Measurements from ENCODE around the gene ZCCHC10. TPM values are rescaled to one million over a fixed set of nuclear protein-coding genes. Genes with fewer than 3 reads are reported as not detected.
A peak's percentile ranks its signal among the peaks of the same experiment; 100 is the strongest.

The ZCCHC10 gene
- total and polyA plus RNA-seq, 2 of the 4 experiments (the other 2 are of a cell fraction) = 4.1 to 20.4 TPM

GRCh38 chr5:133041157-133041784 is 14.9 kb upstream of the ZCCHC10 start:
- H3K4me1 ChIP-seq (ENCODE audit: control insufficient read depth, insufficient read depth, low read length) = 0 out of 2 replicates have a peak, but pooled peaks cover 3% of the 10 kb centered on the region
- H2AFZ ChIP-seq (replicated peaks; ENCODE audit: low read length, poor library complexity) = no peak overlapping the region
- H2BK120ac ChIP-seq (ENCODE audit: low read depth, low read length) = no peak overlapping the region
- H4K20me1 ChIP-seq (ENCODE audit: insufficient read depth, low read length) = no peaks in the 10 kb centered on the region
- H4K8ac ChIP-seq (ENCODE audit: low read depth in 2 of 2, low read length in 2 of 2) = no peak overlapping the region
- intact Hi-C loops (cut with micrococcal nuclease) (no loop called here), in situ Hi-C loops (cut with MboI; ENCODE audit: low sequenced_read_pairs) (no loop called here), dilution Hi-C loops (cut with HindIII; ENCODE audit: low sequenced_read_pairs, unreplicated experiment) (no loop called here)
- no peak overlapping the region for H2AK9ac ChIP-seq (replicated peaks; ENCODE audit: low read depth, low read length, poor library complexity)
- BruUV-seq (replicated peaks) = no TSS peak
- no peaks in the 10 kb centered on the region for H3K9me3 ChIP-seq (ENCODE audit: control insufficient read depth, insufficient read depth, low read length)
- H3K9ac ChIP-seq (ENCODE audit: low read depth, low read length) = no peak overlapping the region
- H4K91ac ChIP-seq (ENCODE audit: insufficient read depth, low read depth, low read length) = no peak overlapping the region
- no peak overlapping the region for H3K23ac ChIP-seq (ENCODE audit: low read depth, low read length)
- DNase-seq (no peak), ATAC-seq (ENCODE audit: low read depth) (no peak)
- H3K27ac ChIP-seq (ENCODE audit: insufficient read depth, low read length) = no peak overlapping the region
- H4K5ac ChIP-seq (ENCODE audit: low read depth, low read length) = peak overlapping the region; percentile 50; the same call in 1 of the 2 replicates
- no peak overlapping the region for H2AK5ac ChIP-seq (ENCODE audit: low read depth, low read length)
- H3K14ac ChIP-seq (replicated peaks; ENCODE audit: low read depth, low read length) = no peak overlapping the region
- TF ChIP-seq RFX5 (IDR thresholded peaks at IDR 0.05; ENCODE audit: low read depth, low read length) (no peak), MXI1 (IDR thresholded peaks at IDR 0.05; ENCODE audit: borderline replicate concordance, low read depth, low read length) (no peak), SMC3 (IDR thresholded peaks at IDR 0.05; ENCODE audit: low read depth, low read length) (no peak), CEBPB (IDR thresholded peaks at IDR 0.05; ENCODE audit: low read depth, low read length) (no peak), NFE2L2 (IDR thresholded peaks at IDR 0.05; ENCODE audit: low read depth, low read length) (no peak), FOS (IDR thresholded peaks at IDR 0.05; ENCODE audit: low read depth, low read length) (no peak), RAD21 (IDR thresholded peaks at IDR 0.05; ENCODE audit: low read length) (no peak), MAZ (IDR thresholded peaks at IDR 0.05; ENCODE audit: borderline replicate concordance, low read depth, low read length) (no peak), CHD1 (IDR thresholded peaks at IDR 0.05; ENCODE audit: low read depth, low read length) (no peak), POLR2A (IDR thresholded peaks at IDR 0.05; ENCODE audit: low read depth, low read length) (no peak), MAFK (IDR thresholded peaks at IDR 0.05; ENCODE audit: low read depth, low read length) (no peak), ELK1 (IDR thresholded peaks at IDR 0.05; ENCODE audit: borderline replicate concordance, low read depth, low read length) (no peak), RCOR1 (IDR thresholded peaks at IDR 0.05; ENCODE audit: insufficient replicate concordance, low read length) (no peak), BHLHE40 (IDR thresholded peaks at IDR 0.05; ENCODE audit: low read depth, low read length) (no peak)
- TF ChIP-seq, protein P1, sequence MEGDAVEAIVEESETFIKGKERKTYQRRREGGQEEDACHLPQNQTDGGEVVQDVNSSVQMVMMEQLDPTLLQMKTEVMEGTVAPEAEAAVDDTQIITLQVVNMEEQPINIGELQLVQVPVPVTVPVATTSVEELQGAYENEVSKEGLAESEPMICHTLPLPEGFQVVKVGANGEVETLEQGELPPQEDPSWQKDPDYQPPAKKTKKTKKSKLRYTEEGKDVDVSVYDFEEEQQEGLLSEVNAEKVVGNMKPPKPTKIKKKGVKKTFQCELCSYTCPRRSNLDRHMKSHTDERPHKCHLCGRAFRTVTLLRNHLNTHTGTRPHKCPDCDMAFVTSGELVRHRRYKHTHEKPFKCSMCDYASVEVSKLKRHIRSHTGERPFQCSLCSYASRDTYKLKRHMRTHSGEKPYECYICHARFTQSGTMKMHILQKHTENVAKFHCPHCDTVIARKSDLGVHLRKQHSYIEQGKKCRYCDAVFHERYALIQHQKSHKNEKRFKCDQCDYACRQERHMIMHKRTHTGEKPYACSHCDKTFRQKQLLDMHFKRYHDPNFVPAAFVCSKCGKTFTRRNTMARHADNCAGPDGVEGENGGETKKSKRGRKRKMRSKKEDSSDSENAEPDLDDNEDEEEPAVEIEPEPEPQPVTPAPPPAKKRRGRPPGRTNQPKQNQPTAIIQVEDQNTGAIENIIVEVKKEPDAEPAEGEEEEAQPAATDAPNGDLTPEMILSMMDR (conservative IDR thresholded peaks at IDR 0.05; ENCODE audit: low read depth, low read length) = no peak
- TF ChIP-seq, protein P2, sequence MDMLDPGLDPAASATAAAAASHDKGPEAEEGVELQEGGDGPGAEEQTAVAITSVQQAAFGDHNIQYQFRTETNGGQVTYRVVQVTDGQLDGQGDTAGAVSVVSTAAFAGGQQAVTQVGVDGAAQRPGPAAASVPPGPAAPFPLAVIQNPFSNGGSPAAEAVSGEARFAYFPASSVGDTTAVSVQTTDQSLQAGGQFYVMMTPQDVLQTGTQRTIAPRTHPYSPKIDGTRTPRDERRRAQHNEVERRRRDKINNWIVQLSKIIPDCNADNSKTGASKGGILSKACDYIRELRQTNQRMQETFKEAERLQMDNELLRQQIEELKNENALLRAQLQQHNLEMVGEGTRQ (IDR thresholded peaks at IDR 0.05; ENCODE audit: low read depth, low read length) = no peak
- H3K56ac ChIP-seq (ENCODE audit: extremely low read depth, insufficient read depth, low read length) = no peak overlapping the region
- no peaks in the 10 kb centered on the region for H3K36me3 ChIP-seq (ENCODE audit: control insufficient read depth, insufficient read depth, low read length)
- no peak overlapping the region; the same call in 1 of the 2 replicates for H3K18ac ChIP-seq (ENCODE audit: low read depth, low read length)
- no peak overlapping the region for H2BK15ac ChIP-seq (ENCODE audit: low read depth, low read length)
- H3K9me1 ChIP-seq (ENCODE audit: insufficient read depth, low read length) = no peaks in the 10 kb centered on the region
- POLR2A ChIA-PET (ENCODE audit: unreplicated experiment) = no interaction called here
- H3K4ac ChIP-seq (ENCODE audit: low read depth, low read length) = no peak overlapping the region
- H2BK20ac ChIP-seq (ENCODE audit: low read depth, low read length) = no peak overlapping the region
- H3K27me3 ChIP-seq (ENCODE audit: control insufficient read depth, insufficient read depth, low read length) = no peaks in the 10 kb centered on the region
- H3K79me1 ChIP-seq (ENCODE audit: low read depth in 1 of 2, low read length in 2 of 2) = no peaks in the 10 kb centered on the region
- no peak overlapping the region for H3K4me2 ChIP-seq (ENCODE audit: low read depth, low read length)
- WGBS, 2 experiments (ENCODE audit: extremely low coverage in 2 of 2, insufficient read length in 1 of 2) = no CpG with 5 or more reads among the region's 3 CpGs
- no peak overlapping the region for H2BK5ac ChIP-seq (ENCODE audit: low read depth, low read length, poor library complexity, severe bottlenecking)
- H3K4me3 ChIP-seq (ENCODE audit: insufficient read depth, low read depth, low read length) = no peak overlapping the region
- CTCF ChIA-PET = no interaction called here
